Muscle of back (tissue), 13 donors: ENCODE data around the gene SPDYE8. TPM values are rescaled to one million over a fixed set of nuclear protein-coding genes. Genes with fewer than 3 reads are reported as not detected.
"Not testable (repeated sequence)": the region's sequence is repeated elsewhere in the genome, so short reads cannot be mapped to it uniquely, and the experiment has no call there.

Experiments
- DNase-seq, 3 donors: peaks; one replicate each; pipeline versions ENCODE4 v3.0.0 to v3.0.0-alpha.2; 2013
- long read RNA-seq, 9 donors: transcript quantifications; one replicate each; lab custom pipeline, GENCODE V29; 2026
- polyA plus RNA-seq, 10 donors: library from polyadenylated mRNA; unstranded; fragments of 120-200 nt; gene quantifications; one replicate each; pipeline ENCODE4 v1.2.1, GENCODE V29; 2013; ENCODE audit not compliant: insufficient read length in 10 of 10

The SPDYE8 gene, protein sequence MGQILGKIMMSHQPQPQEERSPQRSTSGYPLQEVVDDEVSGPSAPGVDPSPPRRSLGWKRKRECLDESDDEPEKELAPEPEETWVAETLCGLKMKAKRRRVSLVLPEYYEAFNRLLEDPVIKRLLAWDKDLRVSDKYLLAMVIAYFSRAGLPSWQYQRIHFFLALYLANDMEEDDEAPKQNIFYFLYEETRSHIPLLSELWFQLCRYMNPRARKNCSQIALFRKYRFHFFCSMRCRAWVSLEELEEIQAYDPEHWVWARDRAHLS
- under 1 TPM; 0.10 to 0.55 (median 0.13) TPM for polyA plus RNA-seq
- long read RNA-seq, donor 1, result 0 reads
- long read RNA-seq, donor 2, result 0 reads
- long read RNA-seq, donor 3, result 0 reads
- long read RNA-seq, donor 4, result 0 reads
- long read RNA-seq, donor 5, result 0 reads
- long read RNA-seq, donor 6, result 0 reads
- long read RNA-seq, donor 7, result 0 reads
- long read RNA-seq, donor 8, result 0 reads
- long read RNA-seq, donor 9, result 0 reads

DNA sequence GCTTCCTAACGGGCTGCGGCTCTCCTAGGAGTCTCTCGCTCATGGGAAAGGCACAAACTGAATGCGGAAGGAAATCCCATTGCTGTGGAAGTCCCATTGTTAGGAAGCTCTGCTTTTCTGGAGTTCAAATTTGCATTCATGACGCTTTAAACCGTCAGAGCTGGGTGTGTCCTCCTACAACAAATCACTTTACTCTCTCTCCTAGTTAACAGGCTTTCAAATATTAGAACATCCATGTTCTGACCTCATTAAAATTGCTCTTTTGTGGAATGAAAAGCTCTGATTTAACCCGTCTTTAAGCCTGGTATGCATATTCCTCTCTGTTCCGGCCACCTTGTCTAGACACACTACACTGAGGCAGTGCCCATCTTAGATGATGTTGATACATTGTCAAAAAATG, at the start of gene SPDYE8:
TSS of gene SPDYE8 (minus strand) at position 101 of the 400 bp plus-strand sequence. CDS start 1,800 bp downstream, outside the sequence.
- DNase-seq, result not testable (repeated sequence)

DNA sequence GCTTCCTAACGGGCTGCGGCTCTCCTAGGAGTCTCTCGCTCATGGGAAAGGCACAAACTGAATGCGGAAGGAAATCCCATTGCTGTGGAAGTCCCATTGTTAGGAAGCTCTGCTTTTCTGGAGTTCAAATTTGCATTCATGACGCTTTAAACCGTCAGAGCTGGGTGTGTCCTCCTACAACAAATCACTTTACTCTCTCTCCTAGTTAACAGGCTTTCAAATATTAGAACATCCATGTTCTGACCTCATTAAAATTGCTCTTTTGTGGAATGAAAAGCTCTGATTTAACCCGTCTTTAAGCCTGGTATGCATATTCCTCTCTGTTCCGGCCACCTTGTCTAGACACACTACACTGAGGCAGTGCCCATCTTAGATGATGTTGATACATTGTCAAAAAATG, 28.2 kb upstream of the SPDYE8 start, which contains the start of gene SPDYE11:
TSS of gene SPDYE11 (minus strand) at position 101 of the 400 bp plus-strand sequence. CDS start 1,800 bp downstream, outside the sequence.
- not testable (repeated sequence) for DNase-seq

DNA sequence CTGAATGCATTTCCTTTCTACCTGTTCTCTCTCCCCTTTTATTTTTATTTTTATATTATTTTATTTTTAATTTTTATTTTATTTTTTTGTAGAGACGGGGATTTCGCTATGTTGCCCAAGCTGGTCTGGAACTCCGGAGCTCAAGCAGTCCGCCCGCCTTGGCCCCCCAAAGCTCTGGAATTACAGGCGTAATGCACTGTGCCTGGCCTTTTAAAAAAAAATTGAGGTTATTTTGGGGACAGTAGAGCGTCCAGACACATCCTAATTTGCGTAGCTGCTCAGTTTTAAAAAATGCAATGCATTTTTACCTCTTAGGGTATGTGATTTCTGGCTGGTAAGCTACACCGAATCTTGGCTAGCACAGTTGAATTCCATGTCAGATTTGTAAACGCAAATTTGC, 23.1 kb downstream of the SPDYE8 start:
- DNase-seq, result not testable (repeated sequence)

DNA sequence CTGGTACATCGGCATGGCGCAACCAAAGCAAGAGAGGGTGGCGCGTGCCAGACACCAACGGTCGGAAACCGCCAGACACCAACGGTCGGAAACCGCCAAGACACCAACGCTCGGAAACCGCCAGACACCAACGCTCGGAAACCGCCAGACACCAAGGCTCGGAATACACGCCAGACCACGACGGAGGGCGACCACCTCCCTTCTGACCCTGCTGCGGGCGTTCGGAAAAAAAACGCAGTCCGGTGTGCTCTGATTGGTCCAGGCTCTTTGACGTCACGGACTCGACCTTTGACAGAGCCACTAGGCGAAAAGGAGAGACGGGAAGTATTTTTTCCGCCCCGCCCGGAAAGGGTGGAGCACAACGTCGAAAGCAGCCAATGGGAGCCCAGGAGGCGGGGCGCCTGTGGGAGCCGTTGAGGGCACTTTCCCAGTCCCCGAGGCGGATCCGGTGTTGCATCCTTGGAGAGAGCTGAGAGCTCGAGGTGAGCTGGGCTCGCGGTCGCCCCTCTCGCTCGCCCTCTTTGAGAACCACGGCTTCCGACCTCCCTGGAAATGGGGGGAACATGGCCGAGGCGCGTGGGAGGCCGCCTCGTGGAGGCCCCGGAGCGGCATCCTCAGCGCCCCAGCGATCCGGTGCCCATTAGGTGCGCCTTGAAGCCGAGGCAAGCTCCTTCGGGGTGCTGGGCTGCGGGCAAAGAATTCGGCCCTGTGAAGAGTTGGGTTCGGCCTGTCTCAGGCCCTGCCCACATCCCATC, 23.7 kb downstream of the SPDYE8 start:
- peak; percentile 78 to 93 (median 88) for DNase-seq

DNA sequence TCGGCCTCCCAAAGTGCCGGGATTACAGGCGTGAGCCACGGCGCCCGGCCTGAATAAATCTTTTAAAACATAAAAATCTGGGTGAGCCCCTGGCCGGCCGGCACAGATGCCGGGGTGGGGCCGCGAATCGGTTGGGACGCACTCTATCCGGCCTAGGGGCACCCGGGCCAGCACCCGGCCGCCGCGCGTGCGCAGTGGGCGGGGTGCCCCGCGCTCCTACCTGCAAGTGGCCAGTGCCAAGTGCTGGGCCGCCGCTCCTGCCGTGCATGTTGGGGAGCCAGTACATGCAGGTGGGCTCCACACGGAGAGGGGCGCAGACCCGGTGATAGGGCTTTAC, 24.2 kb downstream of the SPDYE8 start:
- DNase-seq, result not testable (repeated sequence)

DNA sequence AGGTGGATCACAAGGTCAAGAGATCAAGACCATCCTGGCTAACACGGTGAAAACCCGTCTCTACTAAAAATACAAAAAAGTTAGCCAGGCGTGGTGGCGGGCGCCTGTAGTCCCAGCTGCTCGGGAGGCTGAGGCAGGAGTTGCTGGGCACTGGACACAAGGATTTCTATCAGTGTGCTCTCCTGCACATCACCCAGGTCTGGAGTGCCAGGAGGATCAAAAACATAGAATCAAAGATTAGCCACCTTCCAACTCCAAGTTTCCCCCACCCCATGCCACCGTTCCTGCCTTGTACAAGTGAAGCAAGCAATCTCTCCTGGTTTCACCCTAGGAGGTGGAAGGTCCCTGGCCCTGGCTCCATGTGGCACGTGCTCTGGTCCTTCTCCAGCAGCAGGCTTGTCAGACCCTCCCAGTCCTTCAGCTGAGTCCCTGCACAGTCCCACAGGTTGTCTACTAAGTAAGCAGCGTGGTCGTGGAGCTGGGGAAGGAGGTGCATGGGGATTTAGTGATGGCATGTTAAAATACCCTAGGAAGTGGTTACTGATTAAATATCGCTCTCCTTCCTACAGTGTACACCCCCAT, 31.6 kb downstream of the SPDYE8 start:
- DNase-seq, result not testable (repeated sequence)

DNA sequence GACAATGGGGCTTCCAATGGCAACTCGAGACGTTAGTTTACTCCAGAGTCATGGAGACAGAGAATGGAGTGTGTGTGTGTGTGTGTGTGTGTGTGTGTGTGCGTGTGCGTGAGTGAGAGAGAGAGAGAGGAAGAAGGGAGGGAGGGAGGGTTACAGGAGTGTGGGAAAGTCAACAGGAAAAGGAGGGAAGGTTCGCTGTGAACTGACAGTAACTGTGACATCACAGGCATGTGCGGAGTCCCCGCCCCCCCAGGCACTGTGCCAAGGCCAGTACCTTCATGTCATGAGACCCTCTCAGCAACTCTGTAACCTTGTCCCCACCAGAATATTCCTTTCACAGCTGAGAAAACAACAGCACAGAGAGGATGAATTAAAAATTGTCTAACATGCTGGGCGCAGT, 32.1 kb downstream of the SPDYE8 start:
- not testable (repeated sequence) for DNase-seq

DNA sequence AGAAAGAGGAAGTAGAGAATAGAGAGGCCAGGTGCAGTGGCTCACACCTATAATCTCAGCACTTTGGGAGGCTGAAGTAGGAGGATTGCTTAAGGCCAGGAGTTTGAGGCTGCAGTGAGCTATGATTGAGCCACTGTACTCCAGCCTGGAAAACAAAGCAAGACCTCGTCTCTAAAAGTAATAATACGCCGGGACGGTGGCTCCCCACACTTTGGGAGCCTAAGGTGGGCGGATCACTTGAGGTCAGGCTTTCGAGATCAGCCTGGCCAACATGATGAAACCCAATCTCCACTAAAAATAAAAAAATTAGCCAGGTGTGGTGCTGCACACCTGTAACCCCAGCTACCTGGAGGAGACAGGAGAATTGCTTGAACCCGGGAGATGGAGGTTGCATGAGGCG, 34.1 kb downstream of the SPDYE8 start:
- DNase-seq, result not testable (repeated sequence)

DNA sequence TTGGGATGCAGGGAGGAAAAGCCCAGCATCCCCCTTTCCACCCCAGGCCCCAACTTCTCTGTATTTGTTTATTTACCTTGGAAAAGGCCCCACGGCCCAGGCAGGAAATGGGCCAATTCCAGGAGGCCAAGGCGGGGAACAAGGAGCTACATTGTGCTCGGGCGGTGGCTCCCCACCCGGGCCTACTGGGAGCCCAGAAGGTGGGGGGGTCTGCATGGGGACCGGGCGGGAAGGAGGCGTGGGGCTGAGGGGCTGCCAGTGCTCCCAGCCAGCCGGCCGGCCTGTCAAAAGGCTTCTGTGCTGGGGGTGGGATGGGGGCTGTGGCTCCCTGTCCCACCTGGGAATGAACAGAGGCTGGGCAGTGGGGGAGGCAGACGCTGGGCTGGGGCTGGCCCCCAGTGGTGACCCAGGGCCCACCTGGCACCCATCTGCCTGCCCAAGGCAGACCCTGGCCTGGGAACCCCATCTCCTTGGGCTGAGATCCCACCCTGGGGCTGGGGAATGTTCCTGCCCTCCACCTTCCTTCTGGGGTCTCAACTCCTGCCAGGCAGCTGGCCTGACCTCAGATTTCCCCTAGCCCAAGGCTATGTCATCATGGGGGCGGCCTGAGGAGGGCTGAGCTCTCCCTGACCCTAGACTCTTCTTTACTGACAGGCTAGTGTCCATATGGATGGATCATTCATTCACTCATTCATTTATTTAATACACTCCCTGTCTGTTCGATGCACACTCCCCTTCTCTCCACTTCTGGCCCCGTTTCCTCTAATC, 39.2 kb downstream of the SPDYE8 start:
- not testable (repeated sequence) for DNase-seq

DNA sequence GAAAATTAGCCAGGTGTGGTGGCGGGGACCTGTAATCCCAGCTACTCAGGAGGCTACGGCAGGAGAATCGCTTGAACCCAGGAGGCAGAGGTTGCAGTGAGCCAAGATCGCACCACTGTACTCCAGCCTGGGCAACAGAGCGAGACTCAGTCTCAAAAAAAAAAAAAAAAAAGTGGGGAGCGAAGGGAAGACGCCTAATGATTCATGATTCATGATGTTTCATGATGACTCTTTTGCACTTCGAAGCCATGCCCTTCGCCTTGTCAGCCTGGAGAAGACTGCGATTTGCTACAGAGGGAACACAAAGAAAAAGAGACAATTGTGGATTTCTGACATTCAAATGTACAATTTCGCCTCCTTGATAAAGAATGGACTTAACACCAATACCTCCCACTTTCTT, 47.5 kb downstream of the SPDYE8 start:
- DNase-seq, result not testable (repeated sequence)

DNA sequence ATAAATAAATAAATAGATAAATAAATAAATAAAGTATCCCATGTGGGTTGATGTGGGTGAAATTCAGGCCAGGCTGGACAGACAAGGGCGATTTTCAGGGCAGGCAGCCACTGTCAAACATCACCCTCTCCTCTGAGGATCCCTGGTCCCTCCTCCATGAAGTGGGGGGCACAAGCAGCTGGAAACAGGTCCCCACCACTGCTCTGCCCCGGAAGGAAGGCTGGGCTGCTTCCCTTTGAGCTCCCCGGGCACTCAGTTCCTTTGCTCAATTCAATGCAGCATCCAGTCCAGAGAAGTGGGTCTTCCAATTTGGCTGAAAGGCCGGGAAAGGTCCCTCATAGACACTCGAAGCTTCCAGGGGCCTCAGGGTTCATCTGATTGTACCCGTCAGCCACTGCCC, 49.2 kb downstream of the SPDYE8 start:
- DNase-seq, result not testable (repeated sequence)

DNA sequence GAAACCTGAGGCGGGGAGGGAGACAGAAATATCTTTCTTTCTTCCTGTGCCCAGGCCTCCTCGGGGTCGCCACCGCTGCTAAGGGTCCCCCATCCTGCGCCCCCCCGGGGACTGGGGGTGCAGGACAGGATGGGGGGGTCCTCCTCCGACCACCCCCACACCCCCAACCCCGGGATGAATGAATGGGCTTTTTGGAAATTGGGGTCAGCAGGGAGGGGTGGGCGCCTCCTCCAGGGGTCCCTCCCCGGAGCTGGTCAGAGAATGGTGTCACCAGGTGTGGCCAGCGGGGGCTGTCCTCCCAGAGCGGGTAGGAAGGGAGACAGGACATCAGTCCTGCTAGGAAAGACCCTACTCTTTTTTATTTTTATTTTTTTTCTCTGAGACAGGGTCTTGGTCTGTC, 53.1 kb downstream of the SPDYE8 start:
- not testable (repeated sequence) for DNase-seq

DNA sequence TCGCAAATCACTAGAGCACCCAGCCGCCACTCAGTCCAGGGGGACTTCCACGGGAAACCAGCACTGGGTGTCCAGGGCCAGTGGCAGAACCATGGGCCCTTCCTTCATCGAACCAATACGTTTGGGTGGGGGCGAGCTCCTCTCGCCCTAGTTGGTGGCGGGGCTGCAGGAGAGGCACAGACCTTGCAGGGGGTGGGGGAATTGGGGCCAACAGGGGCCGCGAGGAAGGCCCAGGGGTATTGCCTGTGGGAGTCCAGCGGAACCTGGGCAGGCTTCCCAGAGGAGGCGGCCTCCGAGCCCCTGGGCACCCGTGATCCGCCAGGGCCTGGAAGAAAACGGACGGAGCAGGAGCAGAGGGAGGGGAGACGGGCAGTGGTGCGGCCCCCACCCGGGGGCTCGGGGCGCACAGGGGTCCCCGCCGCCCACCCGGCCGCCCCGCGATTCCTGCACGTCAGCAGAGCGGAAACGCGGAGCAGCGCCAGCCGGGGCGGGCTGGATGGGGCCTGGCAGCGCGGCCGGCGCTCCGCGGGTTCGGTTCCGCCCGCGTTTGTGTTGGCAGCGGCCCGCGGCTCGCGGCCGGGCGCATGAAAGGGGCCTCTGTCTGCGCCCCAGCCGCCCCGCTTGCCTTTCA, 53.8 kb downstream of the SPDYE8 start:
- DNase-seq, result not testable (repeated sequence)

DNA sequence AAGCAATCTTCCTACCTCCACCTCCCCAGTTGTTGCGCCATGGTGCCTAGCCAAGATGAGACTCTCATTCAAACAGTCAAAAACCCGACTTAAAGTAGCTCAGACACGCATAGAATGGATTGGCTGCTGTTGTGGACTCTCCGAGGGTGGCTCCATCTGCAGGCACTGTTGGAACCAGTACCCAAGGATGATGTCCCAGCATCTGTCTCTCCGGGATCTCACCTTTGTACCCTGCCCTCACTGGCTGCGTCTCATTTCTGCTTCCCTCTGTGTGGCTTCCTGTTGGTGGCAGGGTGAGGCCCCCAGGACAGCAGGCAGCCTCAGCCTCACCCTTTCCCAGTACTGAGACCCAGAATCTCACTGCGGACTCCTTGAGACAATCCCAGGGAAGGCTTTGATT, 54.8 kb downstream of the SPDYE8 start:
- DNase-seq, result not testable (repeated sequence)

DNA sequence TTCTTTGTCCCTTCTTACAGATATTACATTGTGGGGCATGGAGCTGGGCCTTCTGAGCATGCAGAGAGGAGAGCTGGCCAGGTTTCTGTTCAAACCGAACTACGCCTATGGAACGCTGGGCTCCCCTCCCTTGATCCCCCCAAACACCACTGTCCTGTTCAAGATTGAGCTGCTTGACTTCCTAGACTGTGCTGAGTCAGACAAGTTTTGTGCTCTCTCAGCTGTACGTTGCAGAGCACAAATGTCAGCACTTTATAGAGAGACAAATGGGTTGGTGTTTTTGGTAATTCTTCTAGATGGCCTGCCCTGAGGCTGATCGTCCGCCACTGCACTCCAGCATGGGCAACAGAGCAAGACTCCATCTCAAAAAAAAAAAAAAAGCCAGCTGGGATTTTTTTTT, 58.1 kb downstream of the SPDYE8 start:
- DNase-seq, result not testable (repeated sequence)

Other genes starting within 250 kb of the SPDYE8 start
- gene TYW1B, start 201.6 kb downstream of the SPDYE8 start, polyA plus RNA-seq, result 10 to 100 TPM in 1 of 10 donors, 1 to 10 TPM in 9; 4.3 to 13.3 (median 5.4) TPM
- 10 to 100 TPM; 26.9 to 32.8 (median 28.7) TPM for gene POM121, start 104.7 kb downstream of the SPDYE8 start, polyA plus RNA-seq
- gene TRIM74, start 60.3 kb downstream of the SPDYE8 start, polyA plus RNA-seq, result 1 to 10 TPM in 1 of 10 donors, under 1 TPM in 8, not detected in 1; 0.22 to 1.1 (median 0.59) TPM
- under 1 TPM; 0.10 to 0.55 (median 0.13) TPM for gene SPDYE11, start 28.1 kb upstream of the SPDYE8 start, polyA plus RNA-seq
- under 1 TPM; 0.10 to 0.55 (median 0.13) TPM for gene SPDYE9, start 56.3 kb upstream of the SPDYE8 start, polyA plus RNA-seq